ENCODE data around the gene NCKAP1.

Gene NCKAP1

GRCh38 chr2:182866461-182867406 lies 171.5 kb downstream of the NCKAP1 start, which contains the start of gene FRZB:
FRZB (minus strand) TSS chr2:182866637; CDS start chr2:182866552, 85 bp downstream.
- DNase-seq, result no peak

- DNase-seq, result no peak
Observed at GRCh38 chr2:182866095-182866460, 172.2 kb downstream of the NCKAP1 start.

GRCh38 chr2:182864949-182865570 lies 173.2 kb downstream of the NCKAP1 start:
- no peak for DNase-seq

- no peak for DNase-seq
Observed at GRCh38 chr2:182863642-182864041, 174.6 kb downstream of the NCKAP1 start.

- no peak for DNase-seq
Observed at GRCh38 chr2:182862091-182862490, 176.2 kb downstream of the NCKAP1 start.

GRCh38 chr2:182860858-182861257 lies 177.4 kb downstream of the NCKAP1 start:
- no peak for DNase-seq

All from CD4-positive, alpha-beta T cell treated with Interleukin-17A for 1 hour (primary cell).